Loucy (cell line): ENCODE measurements around the gene ZNF674.

Source experiments
- H2AFZ ChIP-seq: fragments of 200-600 bp; sonication (generic); 2 replicates; pipeline ENCODE4 v1.6.0; 2016; ENCODE audit warnings: antibody characterized with exemption, mild to moderate bottlenecking, low read length, moderate library complexity
- H3F3A ChIP-seq: fragments of 200-600 bp; 2 replicates; pipeline ENCODE4 v1.6.0; 2016; ENCODE audit warnings: antibody characterized with exemption, low read depth, mild to moderate bottlenecking
- H3K27me3 ChIP-seq: fragments of 200-600 bp; sonication (generic); 2 replicates; pipeline ENCODE4 v1.6.1; 2014; ENCODE audit warnings: low read length, mild to moderate bottlenecking; ENCODE audit not compliant: insufficient read depth, poor library complexity, severe bottlenecking
- H3K36me3 ChIP-seq: fragments of 200-600 bp; sonication (generic); 2 replicates; pipeline ENCODE4 v1.6.1; 2016; ENCODE audit warnings: low read length; ENCODE audit not compliant: insufficient read depth
- H3K4me1 ChIP-seq: fragments of 200-600 bp; sonication (generic); 2 replicates; pipeline ENCODE4 v1.5.1; 2014; ENCODE audit warnings: low read length, mild to moderate bottlenecking; ENCODE audit not compliant: insufficient read depth, poor library complexity, severe bottlenecking
- H3K4me2 ChIP-seq: fragments of 200-600 bp; sonication (generic); 2 replicates; pipeline ENCODE4 v1.6.0; 2014; ENCODE audit warnings: antibody characterized with exemption, low read length, low read depth, mild to moderate bottlenecking; ENCODE audit not compliant: poor library complexity, severe bottlenecking
- H3K4me3 ChIP-seq: fragments of 200-600 bp; sonication (generic); 2 replicates; pipeline ENCODE4 v1.5.1; 2014; ENCODE audit warnings: low read length, mild to moderate bottlenecking, mixed read lengths; ENCODE audit not compliant: poor library complexity, severe bottlenecking
- H3K79me2 ChIP-seq: fragments of 200-600 bp; sonication (generic); 2 replicates; pipeline ENCODE4 v1.6.1; 2014; ENCODE audit warnings: low read length; ENCODE audit not compliant: insufficient read depth
- H3K9ac ChIP-seq: fragments of 200-600 bp; sonication (generic); 2 replicates; pipeline ENCODE4 v1.6.0; 2014; ENCODE audit warnings: mild to moderate bottlenecking, low read depth, low read length, moderate library complexity; ENCODE audit not compliant: poor library complexity, severe bottlenecking
- H3K9me2 ChIP-seq: fragments of 200-600 bp; sonication (generic); replicated peaks from 2 replicates; pipeline ENCODE4 v1.6.1; 2016; ENCODE audit warnings: low read depth, low read length, mixed read lengths
- H3K9me3 ChIP-seq: fragments of 200-600 bp; sonication (generic); 2 replicates; pipeline ENCODE4 v1.6.1; 2014; ENCODE audit warnings: mild to moderate bottlenecking, antibody characterized with exemption, low read length, low read depth; ENCODE audit not compliant: insufficient read depth
- H4K20me1 ChIP-seq: fragments of 200-600 bp; sonication (generic); 2 replicates; pipeline ENCODE4 v1.6.0; 2014; ENCODE audit warnings: antibody characterized with exemption, low read length, mild to moderate bottlenecking; ENCODE audit not compliant: insufficient read depth, poor library complexity, severe bottlenecking
- EZH2phosphoT487 ChIP-seq: fragments of 200-600 bp; IDR thresholded peaks from 2 replicates; pipeline ENCODE4 v1.6.1; 2018; ENCODE audit warnings: antibody characterized with exemption, mild to moderate bottlenecking, moderate library complexity, borderline replicate concordance
- TF ChIP-seq, protein P1 (sequence below): fragments of 200-600 bp; sonication (generic); conservative IDR thresholded peaks from 2 replicates; pipeline ENCODE4 v1.5.1; 2014; ENCODE audit warnings: mild to moderate bottlenecking, antibody characterized with exemption, low read length

Gene ZNF674

DNA sequence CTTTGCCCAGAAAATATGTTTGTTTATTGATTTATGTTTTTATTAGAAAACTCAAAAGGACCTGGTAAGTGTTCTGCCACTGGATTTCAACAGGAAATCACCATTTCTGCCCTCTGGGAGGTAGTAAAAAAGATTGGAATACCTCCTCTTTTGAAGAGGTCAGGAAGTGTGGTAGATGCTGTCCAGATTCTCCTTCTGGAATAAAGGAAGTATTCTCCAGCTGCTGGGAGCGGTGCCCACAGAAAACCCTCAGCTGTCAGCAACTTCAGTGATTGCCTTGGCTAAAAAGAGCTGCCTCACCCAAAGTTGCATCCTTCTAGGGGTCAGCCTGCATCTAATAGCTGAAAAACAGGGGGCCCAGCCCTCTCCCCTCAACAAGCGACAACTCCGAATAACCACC is 13.8 kb upstream of the ZNF674 start:
- Histone ChIP-seq H3K4me1 (peaks cover 7% of the 10 kb centered on the region), H3K4me3 (no peak overlapping the region), H3K4me2 (no peak overlapping the region), H3K36me3 (no peaks in the 10 kb centered on the region), H3K27me3 (no peaks in the 10 kb centered on the region), H4K20me1 (no peaks in the 10 kb centered on the region), H3K9ac (no peak overlapping the region), H3F3A (no peaks in the 10 kb centered on the region), H3K79me2 (no peaks in the 10 kb centered on the region), H3K9me3 (no peaks in the 10 kb centered on the region), H3K9me2 (no peaks in the 10 kb centered on the region), H2AFZ (no peak overlapping the region)
- no peak for TF ChIP-seq EZH2phosphoT487
- TF ChIP-seq, protein P1, sequence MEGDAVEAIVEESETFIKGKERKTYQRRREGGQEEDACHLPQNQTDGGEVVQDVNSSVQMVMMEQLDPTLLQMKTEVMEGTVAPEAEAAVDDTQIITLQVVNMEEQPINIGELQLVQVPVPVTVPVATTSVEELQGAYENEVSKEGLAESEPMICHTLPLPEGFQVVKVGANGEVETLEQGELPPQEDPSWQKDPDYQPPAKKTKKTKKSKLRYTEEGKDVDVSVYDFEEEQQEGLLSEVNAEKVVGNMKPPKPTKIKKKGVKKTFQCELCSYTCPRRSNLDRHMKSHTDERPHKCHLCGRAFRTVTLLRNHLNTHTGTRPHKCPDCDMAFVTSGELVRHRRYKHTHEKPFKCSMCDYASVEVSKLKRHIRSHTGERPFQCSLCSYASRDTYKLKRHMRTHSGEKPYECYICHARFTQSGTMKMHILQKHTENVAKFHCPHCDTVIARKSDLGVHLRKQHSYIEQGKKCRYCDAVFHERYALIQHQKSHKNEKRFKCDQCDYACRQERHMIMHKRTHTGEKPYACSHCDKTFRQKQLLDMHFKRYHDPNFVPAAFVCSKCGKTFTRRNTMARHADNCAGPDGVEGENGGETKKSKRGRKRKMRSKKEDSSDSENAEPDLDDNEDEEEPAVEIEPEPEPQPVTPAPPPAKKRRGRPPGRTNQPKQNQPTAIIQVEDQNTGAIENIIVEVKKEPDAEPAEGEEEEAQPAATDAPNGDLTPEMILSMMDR = no peak

DNA sequence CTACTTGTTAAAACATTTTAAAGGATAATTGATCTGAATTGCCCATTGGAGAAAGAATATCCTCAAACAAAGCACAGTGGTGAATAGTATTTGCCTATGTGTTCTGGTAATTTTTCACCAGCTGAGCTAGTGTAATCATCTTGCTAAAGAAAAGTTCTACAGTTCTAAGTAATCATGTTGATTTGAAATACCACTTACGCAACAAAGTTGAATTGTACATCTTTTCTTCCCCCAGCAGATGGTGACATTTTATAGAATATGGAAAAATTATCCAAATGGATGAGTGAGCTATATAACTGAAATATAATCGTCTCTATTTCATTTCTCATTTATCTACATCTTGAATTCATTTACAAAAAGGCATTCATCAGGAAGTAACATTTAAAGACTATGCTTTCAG is 9.7 kb upstream of the ZNF674 start:
- H3K9me3 ChIP-seq = no peaks in the 10 kb centered on the region

DNA sequence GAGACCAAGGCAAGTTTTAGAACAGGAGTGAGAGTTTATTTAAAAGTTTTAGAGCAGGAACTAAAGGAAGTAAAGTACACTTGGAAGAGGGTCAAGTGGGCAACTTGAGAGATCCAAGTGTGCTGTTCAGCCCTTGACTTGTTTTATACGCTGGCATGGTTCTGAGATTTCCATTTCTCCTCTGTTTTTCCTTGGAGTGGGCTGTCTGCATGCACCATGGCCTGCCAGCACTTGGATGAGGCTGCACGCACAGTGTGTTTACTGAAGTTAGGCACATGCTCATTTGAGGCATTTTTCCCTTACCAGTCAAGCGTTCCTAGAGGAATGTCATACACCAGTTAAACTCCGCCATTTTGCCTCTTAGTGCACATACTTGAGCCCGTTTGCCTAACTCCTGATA is 8.7 kb upstream of the ZNF674 start:
- TF ChIP-seq EZH2phosphoT487 = no peak
- TF ChIP-seq, protein P1 = no peak
- no peaks in the 10 kb centered on the region for H3K36me3 ChIP-seq
- H2AFZ ChIP-seq = no peak overlapping the region
- H3K9me3 ChIP-seq = no peaks in the 10 kb centered on the region
- H3K4me2 ChIP-seq = no peak overlapping the region
- H3K9ac ChIP-seq = no peak overlapping the region
- H3K4me1 ChIP-seq = no peaks in the 10 kb centered on the region
- H4K20me1 ChIP-seq = no peaks in the 10 kb centered on the region
- H3K79me2 ChIP-seq = peaks cover 3% of the 10 kb centered on the region; the same call in 1 of the 2 replicates
- H3F3A ChIP-seq = no peaks in the 10 kb centered on the region
- no peak overlapping the region for H3K4me3 ChIP-seq
- H3K27me3 ChIP-seq = no peaks in the 10 kb centered on the region
- H3K9me2 ChIP-seq = no peaks in the 10 kb centered on the region

More for the DNA sequence above, 9.7 kb upstream of the ZNF674 start:
- no peaks in the 10 kb centered on the region for H3K27me3 ChIP-seq
- H3K4me3 ChIP-seq = no peak overlapping the region
- H3K4me2 ChIP-seq = no peak overlapping the region
- no peaks in the 10 kb centered on the region for H3K9me2 ChIP-seq
- H2AFZ ChIP-seq = no peak overlapping the region
- H3K4me1 ChIP-seq = no peaks in the 10 kb centered on the region
- no peaks in the 10 kb centered on the region for H3F3A ChIP-seq
- no peaks in the 10 kb centered on the region for H3K36me3 ChIP-seq
- no peak overlapping the region for H3K9ac ChIP-seq
- TF ChIP-seq, protein P1 = peak; percentile 32; the same call in 1 of the 2 replicates
- TF ChIP-seq EZH2phosphoT487 = no peak
- no peaks in the 10 kb centered on the region for H4K20me1 ChIP-seq
- no peaks in the 10 kb centered on the region for H3K79me2 ChIP-seq
